ENCODE data around the gene KCNJ2. TPM values are rescaled to one million over a fixed set of nuclear protein-coding genes. Genes with fewer than 3 reads are reported as not detected.

KCNJ2 gene
- total RNA-seq, 1 experiment from 2014 or later = 1.6 TPM

GRCh38 chr17:70161519-70161918, 7.8 kb upstream of the KCNJ2 start:
- no peak overlapping the region for H3K27ac Mint-ChIP-seq
- TF ChIP-seq ZBTB21 (CRISPR knock-in tag; IDR thresholded peaks at IDR 0.05; ENCODE audit: borderline replicate concordance) (no peak), OVOL2 (CRISPR knock-in tag; IDR thresholded peaks at IDR 0.05; ENCODE audit: borderline replicate concordance) (no peak), E2F4 (CRISPR knock-in tag; IDR thresholded peaks at IDR 0.05; ENCODE audit: borderline replicate concordance, low read depth) (no peak), PREB (CRISPR knock-in tag; IDR thresholded peaks at IDR 0.05; ENCODE audit: borderline replicate concordance) (no peak), ZNF671 (CRISPR knock-in tag; IDR thresholded peaks at IDR 0.05) (no peak), SP1 (CRISPR knock-in tag; conservative IDR thresholded peaks at IDR 0.05) (no peak), E2F5 (CRISPR knock-in tag; IDR thresholded peaks at IDR 0.05) (no peak), ZNF423 (CRISPR knock-in tag; IDR thresholded peaks at IDR 0.05) (no peak), USF1 (CRISPR knock-in tag; IDR thresholded peaks at IDR 0.05) (no peak), RELA (CRISPR knock-in tag; IDR thresholded peaks at IDR 0.05; ENCODE audit: borderline replicate concordance) (no peak), CDX4 (CRISPR knock-in tag; IDR thresholded peaks at IDR 0.05; ENCODE audit: borderline replicate concordance) (no peak), HMGXB4 (CRISPR knock-in tag; IDR thresholded peaks at IDR 0.05) (no peak), MYBL2 (CRISPR knock-in tag; IDR thresholded peaks at IDR 0.05) (no peak), CREB1 (CRISPR knock-in tag; IDR thresholded peaks at IDR 0.05) (no peak), ARID4B (CRISPR knock-in tag; IDR thresholded peaks at IDR 0.05; ENCODE audit: borderline replicate concordance) (no peak), MLX (CRISPR knock-in tag; IDR thresholded peaks at IDR 0.05) (no peak), ERG (CRISPR knock-in tag; IDR thresholded peaks at IDR 0.05) (no peak), NFYB (CRISPR knock-in tag; conservative IDR thresholded peaks at IDR 0.05; ENCODE audit: low read depth) (no peak)
- no peak for DNase-seq (ENCODE audit: low spot score)
- ATAC-seq = no peak
- POLR2A ChIA-PET = no interaction called here
- CTCF ChIA-PET = no interaction called here
- no peaks in the 10 kb centered on the region for H3K9me3 Mint-ChIP-seq
- H3K4me3 Mint-ChIP-seq = no peak overlapping the region
- no peaks in the 10 kb centered on the region for H3K36me3 Mint-ChIP-seq
- H3K27me3 Mint-ChIP-seq (ENCODE audit: low read depth) = no peaks in the 10 kb centered on the region
- no peaks in the 10 kb centered on the region for H3K4me1 Mint-ChIP-seq

All from WTC11 (cell line).